ENCODE data around the gene CSF1R. TPM values are rescaled to one million over a fixed set of nuclear protein-coding genes. Genes with fewer than 3 reads are reported as not detected.

Gene CSF1R
- polyA plus RNA-seq, 1 donor (not counting 4 experiments of a cell fraction or from before 2014, with no cell fraction given) = not detected

DNA sequence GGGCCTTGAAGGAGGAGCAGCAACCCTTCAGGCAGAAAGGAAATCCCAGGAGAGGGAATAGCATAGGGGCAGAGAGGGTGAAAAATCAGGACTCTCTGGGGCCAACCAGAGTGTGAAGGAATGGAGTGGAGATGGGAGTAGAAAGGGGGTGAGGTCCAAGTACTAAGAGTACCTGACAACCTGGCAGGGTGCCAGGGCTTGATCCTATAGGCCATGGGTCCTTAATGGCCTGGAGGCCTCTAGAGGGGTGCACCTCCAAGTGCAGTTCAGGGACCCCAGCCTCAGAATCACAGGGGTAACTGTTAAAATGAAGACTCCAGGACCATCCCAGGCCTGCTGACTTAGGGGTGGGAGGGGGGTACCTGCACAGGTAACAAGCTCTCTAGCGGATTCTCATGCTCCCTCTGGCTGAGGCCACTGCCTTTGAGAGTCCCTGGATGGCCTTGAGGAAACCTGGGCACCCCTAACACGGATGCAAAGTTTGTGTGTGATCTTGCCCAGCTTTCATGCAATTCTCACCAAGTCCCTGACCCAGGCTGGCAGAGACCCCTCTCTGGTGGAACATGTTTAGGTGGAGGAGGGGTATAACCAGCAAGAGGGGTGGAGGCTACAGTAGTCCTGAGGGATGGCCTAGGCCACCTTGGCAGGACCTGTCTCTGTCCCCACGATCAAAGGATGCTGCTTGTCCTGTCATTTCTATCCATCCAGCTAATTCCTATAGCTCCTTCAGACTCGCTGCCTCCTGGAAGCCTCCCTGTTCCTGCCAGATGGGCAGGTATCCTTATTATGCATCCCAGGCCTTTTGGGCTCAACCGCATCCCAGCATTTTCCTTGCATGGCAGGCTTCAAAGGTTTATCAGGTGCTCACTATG lies 17.6 kb upstream of the CSF1R start:
- no peak for FAIRE-seq

DNA sequence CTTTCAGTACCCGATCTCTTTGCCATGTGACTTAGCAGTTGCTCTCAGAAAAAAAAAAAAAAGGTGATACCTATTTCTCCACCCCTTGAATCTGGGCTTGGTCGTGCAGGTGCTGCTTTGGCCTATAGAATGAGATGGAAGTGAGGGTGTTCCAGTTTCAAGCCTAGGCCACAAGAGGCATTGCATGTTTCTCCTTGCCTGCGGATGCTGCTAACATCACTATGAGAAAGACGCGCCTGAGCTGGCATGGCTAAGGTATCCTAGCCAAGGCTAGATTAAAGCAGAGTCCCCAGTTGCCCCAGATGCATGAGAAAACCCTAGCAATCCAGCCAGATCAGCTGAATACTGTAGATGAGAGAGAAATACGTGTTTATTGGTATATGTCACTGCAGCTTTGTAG lies 14.7 kb upstream of the CSF1R start:
- TF ChIP-seq, protein P1, sequence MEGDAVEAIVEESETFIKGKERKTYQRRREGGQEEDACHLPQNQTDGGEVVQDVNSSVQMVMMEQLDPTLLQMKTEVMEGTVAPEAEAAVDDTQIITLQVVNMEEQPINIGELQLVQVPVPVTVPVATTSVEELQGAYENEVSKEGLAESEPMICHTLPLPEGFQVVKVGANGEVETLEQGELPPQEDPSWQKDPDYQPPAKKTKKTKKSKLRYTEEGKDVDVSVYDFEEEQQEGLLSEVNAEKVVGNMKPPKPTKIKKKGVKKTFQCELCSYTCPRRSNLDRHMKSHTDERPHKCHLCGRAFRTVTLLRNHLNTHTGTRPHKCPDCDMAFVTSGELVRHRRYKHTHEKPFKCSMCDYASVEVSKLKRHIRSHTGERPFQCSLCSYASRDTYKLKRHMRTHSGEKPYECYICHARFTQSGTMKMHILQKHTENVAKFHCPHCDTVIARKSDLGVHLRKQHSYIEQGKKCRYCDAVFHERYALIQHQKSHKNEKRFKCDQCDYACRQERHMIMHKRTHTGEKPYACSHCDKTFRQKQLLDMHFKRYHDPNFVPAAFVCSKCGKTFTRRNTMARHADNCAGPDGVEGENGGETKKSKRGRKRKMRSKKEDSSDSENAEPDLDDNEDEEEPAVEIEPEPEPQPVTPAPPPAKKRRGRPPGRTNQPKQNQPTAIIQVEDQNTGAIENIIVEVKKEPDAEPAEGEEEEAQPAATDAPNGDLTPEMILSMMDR (optimal IDR thresholded peaks at IDR 0.05 in 1 of 3, IDR thresholded peaks at IDR 0.05 in 1 of 3, conservative IDR thresholded peaks at IDR 0.05 in 1 of 3; ENCODE audit: extremely low read depth in 1 of 3, insufficient read depth in 2 of 3, low read length in 3 of 3) = no peak
- no peak for TF ChIP-seq EZH2 (IDR thresholded peaks at IDR 0.05; ENCODE audit: low read length)
- H3K4me2 ChIP-seq (ENCODE audit: control insufficient read depth, extremely low read depth, insufficient read depth, low read depth, low read length) = no peak overlapping the region
- H3K36me3 ChIP-seq (ENCODE audit: control insufficient read depth in 2 of 2, extremely low read depth in 1 of 2, insufficient read depth in 2 of 2, low read length in 2 of 2) = no peaks in the 10 kb centered on the region
- dilution Hi-C loops (cut with MboI; ENCODE audit: extremely low pct_ligation_motif_present, low sequenced_read_pairs) = no loop called here
- no peaks in the 10 kb centered on the region for H3K4me1 ChIP-seq (ENCODE audit: control insufficient read depth, extremely low read depth, insufficient read depth, low read length)
- H3K4me3 ChIP-seq (ENCODE audit: control insufficient read depth in 2 of 3, extremely low read depth in 1 of 3, insufficient read depth in 2 of 3, low read depth in 1 of 3, low read length in 3 of 3) = no peak overlapping the region
- no peak overlapping the region for H3K27ac ChIP-seq (ENCODE audit: control insufficient read depth, insufficient read depth, low read length)
- H4K20me1 ChIP-seq (ENCODE audit: control insufficient read depth, extremely low read depth, insufficient read depth, low read length) = no peaks in the 10 kb centered on the region
- FAIRE-seq (no peak), DNase-seq (ENCODE audit: low read depth, low spot score) (no peak)
- no peak overlapping the region for H2AFZ ChIP-seq (ENCODE audit: control insufficient read depth, low read length)
- no peaks in the 10 kb centered on the region for H3K27me3 ChIP-seq (ENCODE audit: control insufficient read depth, extremely low read depth, insufficient read depth, low read length)
- no peaks in the 10 kb centered on the region for H3K9me3 ChIP-seq (ENCODE audit: control insufficient read depth, low read depth, low read length)
- no peaks in the 10 kb centered on the region for H3K9me1 ChIP-seq (ENCODE audit: control insufficient read depth, extremely low read depth, insufficient read depth, low read length)
- no peak overlapping the region for H3K9ac ChIP-seq (ENCODE audit: control insufficient read depth, extremely low read depth, insufficient read depth, low read length)
- no peaks in the 10 kb centered on the region for H3K79me2 ChIP-seq (ENCODE audit: control insufficient read depth, insufficient read depth, low read length)

More for the DNA sequence above, 17.6 kb upstream of the CSF1R start:
- Histone ChIP-seq H3K9ac (ENCODE audit: control insufficient read depth, extremely low read depth, insufficient read depth, low read length) (no peak overlapping the region), H3K4me1 (ENCODE audit: control insufficient read depth, extremely low read depth, insufficient read depth, low read length) (no peaks in the 10 kb centered on the region), H4K20me1 (ENCODE audit: control insufficient read depth, extremely low read depth, insufficient read depth, low read length) (no peaks in the 10 kb centered on the region), H3K79me2 (ENCODE audit: control insufficient read depth, insufficient read depth, low read length) (no peaks in the 10 kb centered on the region), H3K9me3 (ENCODE audit: control insufficient read depth, low read depth, low read length) (no peaks in the 10 kb centered on the region), H3K9me1 (ENCODE audit: control insufficient read depth, extremely low read depth, insufficient read depth, low read length) (no peaks in the 10 kb centered on the region), H3K4me3 (ENCODE audit: control insufficient read depth in 2 of 3, extremely low read depth in 1 of 3, insufficient read depth in 2 of 3, low read depth in 1 of 3, low read length in 3 of 3) (no peak overlapping the region), H3K27me3 (ENCODE audit: control insufficient read depth, extremely low read depth, insufficient read depth, low read length) (no peaks in the 10 kb centered on the region), H3K4me2 (ENCODE audit: control insufficient read depth, extremely low read depth, insufficient read depth, low read depth, low read length) (no peak overlapping the region), H2AFZ (ENCODE audit: control insufficient read depth, low read length) (no peak overlapping the region), H3K36me3 (ENCODE audit: control insufficient read depth in 2 of 2, extremely low read depth in 1 of 2, insufficient read depth in 2 of 2, low read length in 2 of 2) (no peaks in the 10 kb centered on the region), H3K27ac (ENCODE audit: control insufficient read depth, insufficient read depth, low read length) (no peak overlapping the region)
- TF ChIP-seq, protein P1 (optimal IDR thresholded peaks at IDR 0.05 in 1 of 3, IDR thresholded peaks at IDR 0.05 in 1 of 3, conservative IDR thresholded peaks at IDR 0.05 in 1 of 3; ENCODE audit: extremely low read depth in 1 of 3, insufficient read depth in 2 of 3, low read length in 3 of 3) = no peak
- no peak for TF ChIP-seq EZH2 (IDR thresholded peaks at IDR 0.05; ENCODE audit: low read length)
- DNase-seq (ENCODE audit: low read depth, low spot score) = no peak
- dilution Hi-C loops (cut with MboI; ENCODE audit: extremely low pct_ligation_motif_present, low sequenced_read_pairs) = no loop called here
